ENCODE measurements around the gene RAPGEF6. TPM values are rescaled to one million over a fixed set of nuclear protein-coding genes. Genes with fewer than 3 reads are reported as not detected.

Gene RAPGEF6
- total RNA-seq, 3 donors from 2014 or later (not counting 1 experiment from before 2014, with no cell fraction given), result 30.1 to 61.0 (median 42.1) TPM

GRCh38 chr5:131579917-131580671, 54.9 kb downstream of the RAPGEF6 start:
- 96% methylated on average over 38 of the region's 38 CpGs for WGBS (ENCODE audit: insufficient coverage)
- H3K27me3 ChIP-seq (ENCODE audit: control insufficient read depth, insufficient read depth, low read length), result no peaks in the 10 kb centered on the region
- H3K4me1 Mint-ChIP-seq, result peaks cover 50 to 51% of the 10 kb centered on the region in 2 donors
- H3K27ac ChIP-seq (ENCODE audit: low read length), result no peak overlapping the region
- ATAC-seq (no peak), DNase-seq (no peak)
- no peak overlapping the region for H3K27ac Mint-ChIP-seq
- H3K9me3 Mint-ChIP-seq, result no peaks in the 10 kb centered on the region
- TF ChIP-seq, protein P1, sequence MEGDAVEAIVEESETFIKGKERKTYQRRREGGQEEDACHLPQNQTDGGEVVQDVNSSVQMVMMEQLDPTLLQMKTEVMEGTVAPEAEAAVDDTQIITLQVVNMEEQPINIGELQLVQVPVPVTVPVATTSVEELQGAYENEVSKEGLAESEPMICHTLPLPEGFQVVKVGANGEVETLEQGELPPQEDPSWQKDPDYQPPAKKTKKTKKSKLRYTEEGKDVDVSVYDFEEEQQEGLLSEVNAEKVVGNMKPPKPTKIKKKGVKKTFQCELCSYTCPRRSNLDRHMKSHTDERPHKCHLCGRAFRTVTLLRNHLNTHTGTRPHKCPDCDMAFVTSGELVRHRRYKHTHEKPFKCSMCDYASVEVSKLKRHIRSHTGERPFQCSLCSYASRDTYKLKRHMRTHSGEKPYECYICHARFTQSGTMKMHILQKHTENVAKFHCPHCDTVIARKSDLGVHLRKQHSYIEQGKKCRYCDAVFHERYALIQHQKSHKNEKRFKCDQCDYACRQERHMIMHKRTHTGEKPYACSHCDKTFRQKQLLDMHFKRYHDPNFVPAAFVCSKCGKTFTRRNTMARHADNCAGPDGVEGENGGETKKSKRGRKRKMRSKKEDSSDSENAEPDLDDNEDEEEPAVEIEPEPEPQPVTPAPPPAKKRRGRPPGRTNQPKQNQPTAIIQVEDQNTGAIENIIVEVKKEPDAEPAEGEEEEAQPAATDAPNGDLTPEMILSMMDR (IDR thresholded peaks at IDR 0.05), result no peak
- H3K9me3 ChIP-seq (ENCODE audit: control insufficient read depth, insufficient read depth, low read length), result no peaks in the 10 kb centered on the region
- H3K36me3 Mint-ChIP-seq, result no peaks in the 10 kb centered on the region
- peaks cover 4% of the 10 kb centered on the region for H3K36me3 ChIP-seq (ENCODE audit: control insufficient read depth, insufficient read depth, low read length)
- no peak overlapping the region for H3K4me3 Mint-ChIP-seq
- no peak overlapping the region for H3K4me3 ChIP-seq (ENCODE audit: low read length)
- intact Hi-C loops (cut with micrococcal nuclease), result no loop called here
- no peaks in the 10 kb centered on the region for H3K27me3 Mint-ChIP-seq (ENCODE audit: low read depth in 2 of 2)
- no peaks in the 10 kb centered on the region for H3K4me1 ChIP-seq (ENCODE audit: control insufficient read depth, insufficient read depth, low read length)

DNA sequence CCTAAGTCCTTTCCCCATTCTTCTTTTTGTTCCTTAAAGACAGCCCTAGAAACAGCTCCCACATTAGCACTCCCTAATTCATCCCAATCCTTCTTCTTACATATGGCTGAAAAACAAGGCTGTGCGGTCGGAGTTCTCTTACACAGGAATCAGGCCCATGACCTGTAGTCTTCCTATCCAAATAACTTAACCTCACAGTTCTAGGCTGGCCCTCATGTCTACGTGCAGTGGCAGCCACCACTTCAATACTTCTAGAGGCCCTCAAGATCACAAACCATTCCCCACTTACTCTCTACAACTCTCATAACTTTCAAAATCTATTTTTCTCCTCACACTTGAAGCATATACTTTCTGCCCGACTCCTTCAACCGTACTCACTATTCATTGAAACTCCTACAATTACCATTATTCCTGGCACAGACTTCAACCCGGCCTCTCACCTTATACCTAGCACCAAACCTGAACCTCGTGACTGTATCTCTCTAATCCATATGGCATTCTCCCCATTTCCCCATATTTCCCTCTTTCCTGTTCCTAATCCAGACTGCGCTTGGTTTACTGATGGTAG, 59.3 kb downstream of the RAPGEF6 start:
- WGBS (ENCODE audit: insufficient coverage), result 98% methylated on average over 8 of the region's 8 CpGs
- Mint-ChIP-seq H3K9me3 (no peaks in the 10 kb centered on the region), H3K4me1 (peaks cover 33 to 42% of the 10 kb centered on the region in 2 donors), H3K27me3 (ENCODE audit: low read depth in 2 of 2) (no peaks in the 10 kb centered on the region), H3K36me3 (no peaks in the 10 kb centered on the region), H3K4me3 (no peak overlapping the region), H3K27ac (no peak overlapping the region)
- Histone ChIP-seq H3K4me3 (ENCODE audit: low read length) (no peak overlapping the region), H3K36me3 (ENCODE audit: control insufficient read depth, insufficient read depth, low read length) (peaks cover 4% of the 10 kb centered on the region), H3K27ac (ENCODE audit: low read length) (no peak overlapping the region), H3K9me3 (ENCODE audit: control insufficient read depth, insufficient read depth, low read length) (no peaks in the 10 kb centered on the region), H3K4me1 (ENCODE audit: control insufficient read depth, insufficient read depth, low read length) (no peaks in the 10 kb centered on the region), H3K27me3 (ENCODE audit: control insufficient read depth, insufficient read depth, low read length) (no peaks in the 10 kb centered on the region)
- intact Hi-C loops (cut with micrococcal nuclease), result no loop called here
- no peak for ATAC-seq
- TF ChIP-seq, protein P1 (IDR thresholded peaks at IDR 0.05), result no peak
- DNase-seq, result no peak

- H3K36me3 Mint-ChIP-seq, result no peaks in the 10 kb centered on the region
- no peaks in the 10 kb centered on the region for H3K4me1 ChIP-seq (ENCODE audit: control insufficient read depth, insufficient read depth, low read length)
- no peaks in the 10 kb centered on the region for H3K27me3 Mint-ChIP-seq (ENCODE audit: low read depth in 2 of 2)
- intact Hi-C loops (cut with micrococcal nuclease), result no loop called here
- WGBS (ENCODE audit: insufficient coverage), result 98% methylated on average over 9 of the region's 9 CpGs
- no peaks in the 10 kb centered on the region for H3K9me3 ChIP-seq (ENCODE audit: control insufficient read depth, insufficient read depth, low read length)
- no peak for ATAC-seq
- TF ChIP-seq, protein P1 (IDR thresholded peaks at IDR 0.05), result no peak
- DNase-seq, result no peak
- H3K9me3 Mint-ChIP-seq, result no peaks in the 10 kb centered on the region
- H3K4me3 Mint-ChIP-seq, result no peak overlapping the region
- H3K4me3 ChIP-seq (ENCODE audit: low read length), result no peak overlapping the region
- H3K27me3 ChIP-seq (ENCODE audit: control insufficient read depth, insufficient read depth, low read length), result no peaks in the 10 kb centered on the region
- H3K27ac Mint-ChIP-seq, result no peak overlapping the region
- H3K27ac ChIP-seq (ENCODE audit: low read length), result no peak overlapping the region
- H3K4me1 Mint-ChIP-seq, result peaks cover 24 to 26% of the 10 kb centered on the region in 2 donors
- H3K36me3 ChIP-seq (ENCODE audit: control insufficient read depth, insufficient read depth, low read length), result no peaks in the 10 kb centered on the region
Measured at GRCh38 chr5:131571669-131572168, 63.3 kb downstream of the RAPGEF6 start.
